ENCODE results near the gene BRMS1L.

- TF ChIP-seq YY1 (IDR thresholded peaks at IDR 0.05; ENCODE audit: insufficient read depth, insufficient read length) (no peak), SUZ12 (IDR thresholded peaks at IDR 0.05; ENCODE audit: extremely low read depth, insufficient read depth, insufficient read length) (no peak)
These were observed 21.5 kb downstream of the BRMS1L start for GRCh38 chr14:35847636-35848035.

All from NT2/D1 (cell line).